DMS 273 treated with DMSO at 0.1 percent for 48 hours (cell line): Measurements from ENCODE around the gene KCNN3.

Experiments
- DNase-seq: peaks from one replicate; lab custom pipeline; 2025; lab: John Stamatoyannopoulos, UW

KCNN3 gene

DNA sequence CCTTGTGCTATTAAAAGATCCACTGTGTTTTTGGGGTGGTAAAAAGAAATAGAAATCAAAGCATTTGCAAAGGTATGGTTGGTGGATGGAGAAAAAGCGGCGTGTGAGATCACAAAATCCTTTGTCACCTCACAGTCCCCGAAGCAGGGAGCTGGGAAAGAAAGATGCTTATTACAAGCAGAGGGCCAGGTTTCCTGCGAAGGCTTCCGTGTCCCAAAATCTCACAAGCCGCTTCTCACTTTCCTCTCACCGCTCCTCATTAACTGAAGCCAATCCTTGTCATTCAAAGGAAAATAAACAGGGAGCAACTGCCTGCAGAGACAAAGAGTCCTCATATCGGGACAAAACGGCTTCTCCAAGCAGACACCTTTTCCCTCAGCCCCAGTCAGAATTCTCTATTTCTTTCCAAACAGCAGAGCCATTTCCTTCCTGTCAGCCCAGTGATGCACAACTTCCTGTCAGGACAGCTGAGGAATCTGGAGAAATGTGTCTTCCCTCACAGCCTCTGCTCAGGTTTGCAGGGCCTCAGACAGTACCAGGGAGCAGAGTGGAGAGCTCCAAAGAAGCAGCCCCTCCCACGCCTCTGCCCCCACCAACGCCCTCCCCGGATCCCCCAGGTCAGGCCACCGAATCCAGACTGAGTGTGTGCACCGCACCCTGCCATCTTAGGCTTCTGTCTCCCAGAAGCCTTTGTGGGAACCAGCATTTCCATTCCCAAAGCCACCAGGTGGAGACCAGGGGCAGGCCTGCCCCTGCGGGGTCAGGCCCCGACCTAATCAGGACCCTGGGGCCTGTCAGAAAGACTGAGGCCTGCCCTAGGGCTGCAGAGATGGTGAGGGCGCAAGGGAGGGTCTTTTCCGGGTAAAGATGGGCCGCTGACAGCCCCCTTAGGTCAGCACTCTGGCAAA lies 29.6 kb downstream of the KCNN3 start:
- no peak for DNase-seq

GRCh38 chr1:154839691-154840090 lies 30.4 kb downstream of the KCNN3 start:
- no peak for DNase-seq

DNA sequence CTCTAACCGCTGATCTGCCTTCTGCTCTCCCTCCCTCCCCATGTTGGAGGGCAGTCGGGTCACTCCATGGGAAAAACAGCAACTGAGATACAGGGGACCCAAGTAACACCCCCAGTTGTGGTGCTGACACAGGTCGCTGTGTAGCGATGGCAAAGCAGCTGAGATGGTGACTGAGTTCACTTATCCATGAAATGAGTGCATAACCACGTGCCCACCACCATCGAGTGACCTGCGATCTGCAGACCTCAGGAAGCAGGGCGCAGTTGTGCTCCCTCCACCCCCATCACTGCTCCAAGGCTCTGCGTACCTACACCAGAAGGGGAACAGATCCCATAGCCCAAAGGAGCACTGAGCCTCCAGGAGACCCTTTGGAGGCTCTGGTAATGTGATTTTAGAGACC lies 31.1 kb downstream of the KCNN3 start:
- no peak for DNase-seq

- no peak for DNase-seq
Observed at GRCh38 chr1:154838461-154838860, 31.6 kb downstream of the KCNN3 start.

- DNase-seq, result peak; percentile 73
Observed at GRCh38 chr1:154837672-154838171, 32.4 kb downstream of the KCNN3 start.

DNA sequence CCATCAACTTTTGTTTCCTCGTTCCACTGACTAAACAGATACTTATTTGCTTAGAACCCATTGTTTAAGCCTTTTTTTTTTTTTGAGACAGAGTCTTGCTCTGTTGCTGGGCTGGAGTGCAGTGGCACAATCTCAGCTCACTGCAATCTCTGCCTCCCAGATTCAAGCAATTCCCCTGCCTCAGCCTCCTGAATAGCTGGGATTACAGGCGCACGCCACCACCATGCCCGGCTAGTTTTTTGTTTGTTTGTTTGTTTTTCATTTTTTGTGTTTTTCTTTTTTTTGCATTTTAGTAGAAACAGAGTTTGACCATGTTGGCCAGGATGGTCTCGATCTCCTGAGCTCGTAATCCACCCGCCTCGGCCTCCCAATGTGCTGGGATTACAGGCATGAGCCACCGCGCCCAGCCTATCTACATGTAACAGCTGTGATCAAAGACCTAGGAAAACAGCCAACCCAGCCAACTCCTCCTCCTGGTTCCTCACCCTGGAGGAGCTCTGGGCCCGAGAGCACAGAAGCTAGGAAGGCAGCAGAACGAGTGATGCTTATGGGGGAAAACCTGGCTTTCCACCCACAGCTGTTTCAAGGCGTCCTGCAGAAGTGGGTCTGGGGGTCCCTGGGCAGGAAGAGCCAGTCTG lies 32.9 kb downstream of the KCNN3 start:
- DNase-seq, result peak; percentile 73

DNA sequence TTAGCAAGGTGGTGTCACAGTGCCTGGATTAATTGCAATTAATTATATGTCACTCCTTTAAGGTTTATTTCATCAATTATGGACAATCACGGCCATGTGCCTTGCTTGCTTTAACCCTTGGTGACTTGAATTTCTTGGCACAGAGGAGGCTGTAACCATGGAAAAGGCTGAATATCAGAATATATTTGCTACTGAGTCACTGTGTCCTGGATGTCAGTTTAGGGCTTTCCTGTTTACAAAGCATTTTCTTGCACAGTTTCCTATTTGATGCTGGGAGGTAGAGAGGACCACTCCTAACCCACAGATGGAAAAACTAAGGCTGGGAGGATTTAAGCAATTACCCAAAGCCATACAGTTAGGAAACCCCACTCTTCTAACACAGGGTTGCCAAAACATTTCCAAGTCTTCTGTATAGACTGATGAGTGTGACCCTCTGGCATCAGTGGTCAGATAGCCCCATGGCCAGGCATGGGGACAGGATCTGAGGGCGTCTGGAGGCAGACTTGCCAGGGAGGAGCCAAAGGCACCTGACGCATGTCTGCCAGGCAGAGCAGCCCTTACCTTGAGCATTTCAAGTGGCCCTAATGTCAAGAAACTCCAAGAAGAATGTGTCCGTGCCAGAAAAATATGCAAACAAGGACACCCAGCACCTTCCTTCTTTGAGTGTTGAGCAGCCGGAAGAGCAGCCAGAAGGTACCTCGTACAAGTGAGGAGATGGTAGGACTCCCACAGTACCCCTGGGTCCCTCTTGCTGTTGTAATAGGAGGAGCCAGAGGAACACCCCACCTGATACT lies 34.4 kb downstream of the KCNN3 start:
- DNase-seq, result no peak

GRCh38 chr1:154833841-154834240 lies 36.2 kb downstream of the KCNN3 start:
- no peak for DNase-seq

DNA sequence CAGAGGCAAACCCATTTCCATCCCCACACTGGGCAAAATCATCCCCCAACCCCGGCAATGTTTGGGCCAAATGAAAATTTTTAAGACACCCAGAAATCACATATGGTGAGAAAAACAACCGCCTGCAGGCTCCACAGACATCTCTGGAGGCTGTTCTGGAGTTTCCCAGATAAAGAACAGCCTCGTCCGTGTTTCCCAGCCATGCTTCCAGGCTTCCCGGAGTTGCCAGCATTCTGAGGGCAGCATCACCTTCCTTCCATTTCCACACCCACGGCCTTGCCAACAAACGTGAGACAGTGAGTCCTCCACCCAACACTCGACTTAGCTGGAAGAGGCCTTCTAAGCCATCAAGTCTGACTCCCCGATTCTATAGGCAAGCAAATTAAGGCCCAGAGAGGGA lies 36.9 kb downstream of the KCNN3 start:
- DNase-seq, result no peak

- no peak for DNase-seq
Observed at GRCh38 chr1:154832384-154832783, 37.7 kb downstream of the KCNN3 start.

- DNase-seq, result no peak
Observed at GRCh38 chr1:154831462-154831861, 38.6 kb downstream of the KCNN3 start.

DNA sequence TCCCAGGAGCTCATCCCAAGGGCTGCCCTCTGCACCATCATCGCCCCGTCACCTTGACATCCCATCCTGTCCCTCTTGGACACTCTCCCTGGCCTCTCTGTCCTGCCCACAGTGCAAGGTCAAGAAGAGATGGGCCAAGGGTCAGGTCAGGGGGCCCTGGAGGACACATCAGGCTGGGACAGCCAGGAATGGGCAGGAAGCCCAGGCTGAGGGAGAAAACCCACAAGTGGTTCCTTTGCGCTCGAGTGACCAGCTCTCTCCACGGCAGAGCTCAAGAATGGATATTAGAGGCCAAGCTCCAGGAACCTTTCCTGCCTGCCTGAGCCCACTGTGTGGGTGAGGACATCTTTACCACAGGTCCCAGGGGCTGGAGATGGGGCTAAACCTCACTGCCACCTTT lies 41.0 kb downstream of the KCNN3 start:
- DNase-seq, result no peak

- DNase-seq, result no peak
Observed at GRCh38 chr1:154824179-154825000, 45.7 kb downstream of the KCNN3 start.

GRCh38 chr1:154822717-154823116 lies 47.4 kb downstream of the KCNN3 start:
- DNase-seq, result no peak

- no peak for DNase-seq
Observed at GRCh38 chr1:154822233-154822632, 47.8 kb downstream of the KCNN3 start.

DNA sequence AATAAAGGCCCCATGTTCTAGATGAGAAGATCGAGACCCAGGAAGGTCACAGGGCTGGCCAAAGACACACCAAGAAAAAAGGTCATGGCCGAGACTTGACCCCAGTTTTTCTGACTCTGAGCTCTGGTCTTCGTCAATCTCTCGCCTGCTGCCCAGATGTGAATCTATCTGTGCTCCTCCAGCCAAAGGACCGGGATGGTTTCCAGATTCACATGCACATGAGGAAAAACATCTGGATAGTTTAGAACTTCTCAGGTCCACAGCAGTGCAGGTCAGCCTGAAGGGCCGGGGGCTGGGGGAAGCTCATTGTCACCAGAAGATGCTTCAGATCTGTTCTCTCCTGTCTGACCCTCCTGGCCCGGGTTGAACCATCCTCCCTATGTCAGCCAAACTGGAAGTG lies 49.0 kb downstream of the KCNN3 start:
- DNase-seq, result no peak

- no peak for DNase-seq
Observed at GRCh38 chr1:154820646-154821045, 49.4 kb downstream of the KCNN3 start.

- no peak for DNase-seq
Observed at GRCh38 chr1:154819628-154820590, 50.2 kb downstream of the KCNN3 start.

- DNase-seq, result no peak
Observed at GRCh38 chr1:154818911-154819310, 51.2 kb downstream of the KCNN3 start.

- no peak for DNase-seq
Observed at GRCh38 chr1:154816937-154817336, 53.1 kb downstream of the KCNN3 start.
